Measurements from ENCODE around the gene GRK1. TPM values are rescaled to one million over a fixed set of nuclear protein-coding genes. Genes with fewer than 3 reads are reported as not detected.

GRK1 gene
- total RNA-seq, 1 donor from 2014 or later = 0.34 TPM

DNA sequence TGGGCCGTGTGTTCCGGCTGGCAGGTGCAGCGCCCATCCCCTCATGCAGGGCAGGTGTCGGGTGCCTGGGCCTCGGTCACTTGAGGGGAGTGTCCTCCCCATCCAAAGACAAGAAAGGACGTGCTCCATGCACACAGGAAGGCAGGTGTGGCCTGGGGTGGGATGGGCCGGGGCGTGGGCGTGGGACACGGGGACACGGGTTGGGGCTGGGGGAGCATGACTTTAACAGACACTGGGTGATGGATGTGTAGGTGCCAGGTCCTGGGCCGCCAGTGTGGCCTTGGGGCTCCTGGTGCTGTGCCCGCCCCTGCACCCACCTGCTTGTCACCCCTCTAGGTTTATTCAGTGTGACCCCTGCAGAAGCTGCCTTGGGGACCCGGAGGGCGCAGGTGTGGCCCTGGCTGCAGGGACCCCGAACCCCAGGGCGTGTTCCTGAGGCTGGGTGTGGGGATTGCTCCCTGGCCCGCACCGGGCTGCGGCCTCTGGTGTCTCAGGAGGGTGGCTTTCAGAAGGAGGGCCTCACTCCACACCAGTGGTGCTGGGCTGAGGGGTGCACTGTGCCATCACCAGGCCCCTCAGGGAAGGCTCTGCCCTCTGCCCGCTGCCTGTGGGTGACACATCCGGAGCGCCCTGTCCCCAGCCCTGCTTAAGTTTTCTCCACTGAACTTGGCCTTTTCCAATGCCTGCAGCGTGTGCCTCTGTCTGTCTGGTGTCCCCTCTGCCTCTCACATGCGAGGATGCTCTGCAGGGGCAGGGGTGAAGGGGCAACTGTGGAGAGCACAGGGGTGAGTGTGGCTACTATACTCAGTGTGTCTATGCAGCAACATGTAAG is 97.2 kb downstream of the GRK1 start:
- TF ChIP-seq, protein P1, sequence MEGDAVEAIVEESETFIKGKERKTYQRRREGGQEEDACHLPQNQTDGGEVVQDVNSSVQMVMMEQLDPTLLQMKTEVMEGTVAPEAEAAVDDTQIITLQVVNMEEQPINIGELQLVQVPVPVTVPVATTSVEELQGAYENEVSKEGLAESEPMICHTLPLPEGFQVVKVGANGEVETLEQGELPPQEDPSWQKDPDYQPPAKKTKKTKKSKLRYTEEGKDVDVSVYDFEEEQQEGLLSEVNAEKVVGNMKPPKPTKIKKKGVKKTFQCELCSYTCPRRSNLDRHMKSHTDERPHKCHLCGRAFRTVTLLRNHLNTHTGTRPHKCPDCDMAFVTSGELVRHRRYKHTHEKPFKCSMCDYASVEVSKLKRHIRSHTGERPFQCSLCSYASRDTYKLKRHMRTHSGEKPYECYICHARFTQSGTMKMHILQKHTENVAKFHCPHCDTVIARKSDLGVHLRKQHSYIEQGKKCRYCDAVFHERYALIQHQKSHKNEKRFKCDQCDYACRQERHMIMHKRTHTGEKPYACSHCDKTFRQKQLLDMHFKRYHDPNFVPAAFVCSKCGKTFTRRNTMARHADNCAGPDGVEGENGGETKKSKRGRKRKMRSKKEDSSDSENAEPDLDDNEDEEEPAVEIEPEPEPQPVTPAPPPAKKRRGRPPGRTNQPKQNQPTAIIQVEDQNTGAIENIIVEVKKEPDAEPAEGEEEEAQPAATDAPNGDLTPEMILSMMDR (IDR thresholded peaks at IDR 0.05; ENCODE audit: unreplicated experiment) = no peak
- Mint-ChIP-seq H3K4me1 (peaks cover 13% of the 10 kb centered on the region), H3K27me3 (ENCODE audit: low read depth) (peaks cover 41% of the 10 kb centered on the region), H3K9me3 (no peaks in the 10 kb centered on the region), H3K27ac (no peak overlapping the region), H3K36me3 (no peaks in the 10 kb centered on the region), H3K4me3 (no peak overlapping the region)
- DNase-seq (ENCODE audit: low spot score in 2 of 2, unreplicated experiment in 2 of 2) = no peak

GRCh38 chr13:113764793-113765563 is 98.0 kb downstream of the GRK1 start:
- no peak overlapping the region for H3K27ac Mint-ChIP-seq
- no peaks in the 10 kb centered on the region for H3K9me3 Mint-ChIP-seq
- no peak overlapping the region for H3K4me3 Mint-ChIP-seq
- peaks cover 5% of the 10 kb centered on the region for H3K4me1 Mint-ChIP-seq
- TF ChIP-seq, protein P1 (IDR thresholded peaks at IDR 0.05; ENCODE audit: unreplicated experiment) = no peak
- H3K36me3 Mint-ChIP-seq = no peaks in the 10 kb centered on the region
- DNase-seq (ENCODE audit: low spot score in 2 of 2, unreplicated experiment in 2 of 2) = no peak
- peaks cover 33% of the 10 kb centered on the region for H3K27me3 Mint-ChIP-seq (ENCODE audit: low read depth)

- H3K27me3 Mint-ChIP-seq (ENCODE audit: low read depth) = peaks cover 28% of the 10 kb centered on the region
- H3K4me1 Mint-ChIP-seq = peaks cover 5% of the 10 kb centered on the region
- no peak overlapping the region for H3K27ac Mint-ChIP-seq
- TF ChIP-seq, protein P1 (IDR thresholded peaks at IDR 0.05; ENCODE audit: unreplicated experiment) = no peak
- H3K9me3 Mint-ChIP-seq = no peaks in the 10 kb centered on the region
- H3K36me3 Mint-ChIP-seq = no peaks in the 10 kb centered on the region
- no peak overlapping the region for H3K4me3 Mint-ChIP-seq
- DNase-seq (ENCODE audit: low spot score in 2 of 2, unreplicated experiment in 2 of 2) = no peak
These were observed 98.5 kb downstream of the GRK1 start for GRCh38 chr13:113765564-113765910.

GRCh38 chr13:113766035-113766800 is 99.2 kb downstream of the GRK1 start:
- peaks cover 5% of the 10 kb centered on the region for H3K4me1 Mint-ChIP-seq
- TF ChIP-seq, protein P1 (IDR thresholded peaks at IDR 0.05; ENCODE audit: unreplicated experiment) = no peak
- H3K4me3 Mint-ChIP-seq = no peak overlapping the region
- H3K9me3 Mint-ChIP-seq = no peaks in the 10 kb centered on the region
- no peaks in the 10 kb centered on the region for H3K36me3 Mint-ChIP-seq
- H3K27me3 Mint-ChIP-seq (ENCODE audit: low read depth) = peaks cover 21% of the 10 kb centered on the region
- no peak for DNase-seq (ENCODE audit: low spot score in 2 of 2, unreplicated experiment in 2 of 2)
- H3K27ac Mint-ChIP-seq = no peak overlapping the region

DNA sequence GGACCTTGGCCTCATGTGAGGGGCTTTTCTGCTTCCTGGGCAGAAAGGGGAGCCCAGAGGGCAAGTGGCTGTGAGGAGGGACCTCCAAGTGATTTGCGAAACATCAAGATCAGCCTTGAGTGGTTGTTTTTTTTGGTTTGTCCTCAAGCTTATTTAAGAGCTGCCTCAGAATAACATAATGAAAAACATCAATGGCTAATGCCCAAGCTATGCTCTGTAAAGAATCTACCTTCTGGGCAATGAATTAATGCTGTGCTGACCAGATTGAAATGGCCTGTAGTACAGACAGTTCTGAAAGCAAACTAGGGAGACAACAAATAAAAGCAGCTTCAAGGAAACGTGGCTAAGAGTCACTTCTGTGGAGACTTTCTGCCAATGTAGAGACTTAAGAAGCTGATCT is 100.3 kb downstream of the GRK1 start:
- Mint-ChIP-seq H3K4me1 (peaks cover 1% of the 10 kb centered on the region), H3K36me3 (no peaks in the 10 kb centered on the region), H3K4me3 (no peak overlapping the region), H3K27me3 (ENCODE audit: low read depth) (peaks cover 13% of the 10 kb centered on the region), H3K9me3 (peaks cover 6% of the 10 kb centered on the region), H3K27ac (no peak overlapping the region)
- TF ChIP-seq, protein P1 (IDR thresholded peaks at IDR 0.05; ENCODE audit: unreplicated experiment) = no peak
- DNase-seq (ENCODE audit: low spot score in 2 of 2, unreplicated experiment in 2 of 2) = no peak
